Vagina (tissue), 2 donors: ENCODE results near the gene CHI3L1. TPM values are rescaled to one million over a fixed set of nuclear protein-coding genes. Genes with fewer than 3 reads are reported as not detected.

ENCODE experiments used
- DNase-seq, 2 donors: peaks; one replicate each; pipeline ENCODE4 v3.0.0-alpha.2; 2017; ENCODE audit errors: extremely low spot score in 2 of 2
- H3K27ac ChIP-seq: fragments of 200-600 bp; sonication (generic); one replicate; pipeline ENCODE4 v1.5.1; 2019
- H3K27me3 ChIP-seq: fragments of 200-600 bp; sonication (generic); one replicate; pipeline ENCODE4 v1.5.1; 2019
- H3K36me3 ChIP-seq, 2 donors: fragments of 200-600 bp; sonication (generic); one replicate each; pipeline ENCODE4 v1.5.1; 2017 to 2019
- H3K4me1 ChIP-seq: fragments of 200-600 bp; sonication (generic); one replicate; pipeline ENCODE4 v1.5.1; 2019
- H3K4me3 ChIP-seq, 2 donors: fragments of 200-600 bp; sonication (generic); 1 replicate in 1 of 2; 2 replicates in 1 of 2; pipeline ENCODE4 v1.5.1; 2016 to 2019
- H3K9me3 ChIP-seq: fragments of 200-600 bp; sonication (generic); one replicate; pipeline ENCODE4 v1.5.1; 2019
- POLR2A ChIP-seq, 2 donors: fragments of 450-650 bp; IDR thresholded peaks; one replicate each; pipeline ENCODE4 v1.6.1; 2017; ENCODE audit warnings: antibody characterized with exemption in 2 of 2, mild to moderate bottlenecking in 2 of 2, moderate library complexity in 2 of 2
- POLR2AphosphoS5 ChIP-seq, 2 donors: sonication (generic); formaldehyde crosslinking; IDR thresholded peaks; one replicate each; pipeline ENCODE4 v1.9.0; 2017; ENCODE audit warnings: antibody characterized with exemption in 2 of 2, mild to moderate bottlenecking in 2 of 2, low read depth in 1 of 2; ENCODE audit not compliant: insufficient read depth in 1 of 2
- intact Hi-C: fragments of 100-400 bp; cut with DNase I; formaldehyde crosslinking; loops from one replicate; pipeline ENCODE4 v1.15.1; 2023
- total RNA-seq: library from RNA; depleted of rRNA; stranded (reverse); fragments of >200 nt; gene quantifications from one replicate; pipeline ENCODE4 v1.2.3, GENCODE V29; 2016
- TF ChIP-seq, protein P1 (sequence below), 3 experiments: fragments of 450-650 bp in 2 of 3; fragments of 200-600 bp in 1 of 3; sonication (generic) in 1 of 3; IDR thresholded peaks; one replicate each; pipeline ENCODE4 v1.5.1; 2017 to 2019; ENCODE audit warnings: antibody characterized with exemption in 3 of 3, mild to moderate bottlenecking in 2 of 3, moderate library complexity in 2 of 3

CHI3L1 gene
- total RNA-seq, 1 donor from 2014 or later, result 51.3 TPM

GRCh38 chr1:203187689-203188264 lies 1.3 kb upstream of the CHI3L1 start:
- intact Hi-C loops, result loop anchor here (5.0 kb wide), 1 partner anchor 155 kb away; no protein-coding TSS in a partner anchor
- DNase-seq, result no peak
- H3K27me3 ChIP-seq, result no peaks in the 10 kb centered on the region
- peak overlapping the region; percentile 70 for H3K27ac ChIP-seq
- no peak overlapping the region for H3K4me3 ChIP-seq
- TF ChIP-seq POLR2A (IDR thresholded peaks at IDR 0.05), result no peak
- TF ChIP-seq, protein P1, sequence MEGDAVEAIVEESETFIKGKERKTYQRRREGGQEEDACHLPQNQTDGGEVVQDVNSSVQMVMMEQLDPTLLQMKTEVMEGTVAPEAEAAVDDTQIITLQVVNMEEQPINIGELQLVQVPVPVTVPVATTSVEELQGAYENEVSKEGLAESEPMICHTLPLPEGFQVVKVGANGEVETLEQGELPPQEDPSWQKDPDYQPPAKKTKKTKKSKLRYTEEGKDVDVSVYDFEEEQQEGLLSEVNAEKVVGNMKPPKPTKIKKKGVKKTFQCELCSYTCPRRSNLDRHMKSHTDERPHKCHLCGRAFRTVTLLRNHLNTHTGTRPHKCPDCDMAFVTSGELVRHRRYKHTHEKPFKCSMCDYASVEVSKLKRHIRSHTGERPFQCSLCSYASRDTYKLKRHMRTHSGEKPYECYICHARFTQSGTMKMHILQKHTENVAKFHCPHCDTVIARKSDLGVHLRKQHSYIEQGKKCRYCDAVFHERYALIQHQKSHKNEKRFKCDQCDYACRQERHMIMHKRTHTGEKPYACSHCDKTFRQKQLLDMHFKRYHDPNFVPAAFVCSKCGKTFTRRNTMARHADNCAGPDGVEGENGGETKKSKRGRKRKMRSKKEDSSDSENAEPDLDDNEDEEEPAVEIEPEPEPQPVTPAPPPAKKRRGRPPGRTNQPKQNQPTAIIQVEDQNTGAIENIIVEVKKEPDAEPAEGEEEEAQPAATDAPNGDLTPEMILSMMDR (IDR thresholded peaks at IDR 0.05), result no peak
- no peak for TF ChIP-seq POLR2AphosphoS5 (IDR thresholded peaks at IDR 0.05; ENCODE audit: insufficient read depth in 1 of 2, low read depth in 1 of 2)
- H3K36me3 ChIP-seq, result no peaks in the 10 kb centered on the region
- no peaks in the 10 kb centered on the region for H3K9me3 ChIP-seq
- H3K4me1 ChIP-seq, result peaks cover 30% of the 10 kb centered on the region

- intact Hi-C loops, result loop anchor here (5.0 kb wide), 1 partner anchor 155 kb away; no protein-coding TSS in a partner anchor
- no peaks in the 10 kb centered on the region for H3K36me3 ChIP-seq
- peak overlapping the region; percentile 70 for H3K27ac ChIP-seq
- no peaks in the 10 kb centered on the region for H3K27me3 ChIP-seq
- no peak for DNase-seq
- H3K4me3 ChIP-seq, result no peak overlapping the region
- no peaks in the 10 kb centered on the region for H3K9me3 ChIP-seq
- H3K4me1 ChIP-seq, result peaks cover 30% of the 10 kb centered on the region
- no peak for TF ChIP-seq POLR2AphosphoS5 (IDR thresholded peaks at IDR 0.05; ENCODE audit: insufficient read depth in 1 of 2, low read depth in 1 of 2)
- TF ChIP-seq, protein P1 (IDR thresholded peaks at IDR 0.05), result no peak
- TF ChIP-seq POLR2A (IDR thresholded peaks at IDR 0.05), result no peak
Observed at GRCh38 chr1:203187304-203187685, 791 bp upstream of the CHI3L1 start.

- no peak overlapping the region for H3K4me3 ChIP-seq
- peak overlapping the region; percentile 70 for H3K27ac ChIP-seq
- intact Hi-C loops, result loop anchor here (5.0 kb wide), 1 partner anchor 156 kb away; no protein-coding TSS in a partner anchor
- H3K36me3 ChIP-seq, result no peaks in the 10 kb centered on the region
- TF ChIP-seq POLR2AphosphoS5 (IDR thresholded peaks at IDR 0.05; ENCODE audit: insufficient read depth in 1 of 2, low read depth in 1 of 2), result no peak
- TF ChIP-seq, protein P1 (IDR thresholded peaks at IDR 0.05), result no peak
- no peak for TF ChIP-seq POLR2A (IDR thresholded peaks at IDR 0.05)
- DNase-seq, result no peak
- peaks cover 30% of the 10 kb centered on the region for H3K4me1 ChIP-seq
- no peaks in the 10 kb centered on the region for H3K27me3 ChIP-seq
- no peaks in the 10 kb centered on the region for H3K9me3 ChIP-seq
Observed at GRCh38 chr1:203186091-203186445, 436 bp downstream of the CHI3L1 start.

DNA sequence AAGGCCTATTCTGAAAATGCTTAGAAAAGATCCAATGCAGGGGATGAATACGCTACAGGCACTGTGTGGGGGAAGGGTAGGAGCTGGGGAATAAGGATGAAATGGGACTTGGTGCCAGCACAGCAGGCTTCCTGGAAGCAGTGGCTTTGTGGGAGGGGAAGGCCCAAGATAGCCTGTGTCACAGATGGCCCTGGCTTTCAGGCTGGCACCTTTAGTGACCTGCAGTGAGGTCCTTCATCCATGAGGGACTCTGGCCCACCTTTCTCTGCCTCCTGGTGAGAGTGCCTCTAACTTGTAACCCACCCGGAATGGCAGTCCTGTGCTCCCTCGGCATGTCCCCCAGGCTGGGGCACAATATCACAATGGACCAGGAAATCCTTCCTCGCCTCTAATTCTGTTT lies 919 bp downstream of the CHI3L1 start:
- intact Hi-C loops, result loop anchor here (5.0 kb wide), 1 partner anchor 157 kb away; no protein-coding TSS in a partner anchor
- TF ChIP-seq POLR2AphosphoS5 (IDR thresholded peaks at IDR 0.05; ENCODE audit: insufficient read depth in 1 of 2, low read depth in 1 of 2) (no peak), POLR2A (IDR thresholded peaks at IDR 0.05) (no peak)
- TF ChIP-seq, protein P1 (IDR thresholded peaks at IDR 0.05), result no peak
- DNase-seq, result no peak

GRCh38 chr1:203185061-203185461 lies 1.4 kb downstream of the CHI3L1 start:
- H3K36me3 ChIP-seq, result no peaks in the 10 kb centered on the region
- TF ChIP-seq, protein P1 (IDR thresholded peaks at IDR 0.05), result no peak
- H3K9me3 ChIP-seq, result no peaks in the 10 kb centered on the region
- DNase-seq, result no peak
- H3K4me1 ChIP-seq, result peaks cover 30% of the 10 kb centered on the region
- H3K4me3 ChIP-seq, result no peak overlapping the region
- H3K27ac ChIP-seq, result no peak overlapping the region
- H3K27me3 ChIP-seq, result no peaks in the 10 kb centered on the region
- intact Hi-C loops, result loop anchor here (5.0 kb wide), 1 partner anchor 157 kb away; no protein-coding TSS in a partner anchor

More for the DNA sequence above, 919 bp downstream of the CHI3L1 start:
- no peak overlapping the region for H3K4me3 ChIP-seq
- no peaks in the 10 kb centered on the region for H3K27me3 ChIP-seq
- no peaks in the 10 kb centered on the region for H3K36me3 ChIP-seq
- H3K9me3 ChIP-seq, result no peaks in the 10 kb centered on the region
- no peak overlapping the region for H3K27ac ChIP-seq
- H3K4me1 ChIP-seq, result peaks cover 30% of the 10 kb centered on the region
